Measurements from ENCODE around the gene AK8.

DNA sequence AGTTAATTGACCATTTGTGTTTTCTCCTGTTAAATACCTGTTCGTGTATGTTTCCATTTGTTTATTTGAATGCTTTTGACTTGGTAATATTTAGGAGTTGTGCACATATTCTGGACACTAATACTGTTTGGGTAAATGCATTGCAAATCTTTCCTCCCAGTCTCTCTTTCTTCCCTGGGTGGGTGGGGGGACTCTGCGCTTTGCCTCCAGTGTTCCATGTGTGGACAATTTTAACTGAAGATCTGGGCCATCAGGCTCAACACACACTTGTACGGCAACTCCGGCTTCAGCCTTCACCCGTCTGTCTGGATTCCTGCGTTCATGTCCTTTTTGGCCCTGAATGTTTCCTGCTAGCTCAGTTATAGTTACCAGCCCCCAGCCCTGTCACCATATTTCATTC lies 167.8 kb downstream of the AK8 start:
- TF ChIP-seq, protein P1, sequence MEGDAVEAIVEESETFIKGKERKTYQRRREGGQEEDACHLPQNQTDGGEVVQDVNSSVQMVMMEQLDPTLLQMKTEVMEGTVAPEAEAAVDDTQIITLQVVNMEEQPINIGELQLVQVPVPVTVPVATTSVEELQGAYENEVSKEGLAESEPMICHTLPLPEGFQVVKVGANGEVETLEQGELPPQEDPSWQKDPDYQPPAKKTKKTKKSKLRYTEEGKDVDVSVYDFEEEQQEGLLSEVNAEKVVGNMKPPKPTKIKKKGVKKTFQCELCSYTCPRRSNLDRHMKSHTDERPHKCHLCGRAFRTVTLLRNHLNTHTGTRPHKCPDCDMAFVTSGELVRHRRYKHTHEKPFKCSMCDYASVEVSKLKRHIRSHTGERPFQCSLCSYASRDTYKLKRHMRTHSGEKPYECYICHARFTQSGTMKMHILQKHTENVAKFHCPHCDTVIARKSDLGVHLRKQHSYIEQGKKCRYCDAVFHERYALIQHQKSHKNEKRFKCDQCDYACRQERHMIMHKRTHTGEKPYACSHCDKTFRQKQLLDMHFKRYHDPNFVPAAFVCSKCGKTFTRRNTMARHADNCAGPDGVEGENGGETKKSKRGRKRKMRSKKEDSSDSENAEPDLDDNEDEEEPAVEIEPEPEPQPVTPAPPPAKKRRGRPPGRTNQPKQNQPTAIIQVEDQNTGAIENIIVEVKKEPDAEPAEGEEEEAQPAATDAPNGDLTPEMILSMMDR (IDR thresholded peaks at IDR 0.05; ENCODE audit: low read depth, low read length) = no peak
- TF ChIP-seq EZH2phosphoT487 (IDR thresholded peaks at IDR 0.05; ENCODE audit: low read depth) = no peak

All from OCI-LY3 (cell line).